HUES6 (cell line): ENCODE results near the gene PAM16.
A peak's percentile ranks its signal among the peaks of the same experiment; 100 is the strongest.

ENCODE experiments used
- H3K27ac ChIP-seq: 2 replicates; pipeline ENCODE4 v1.7.0; 2013; ENCODE audit warnings: low read depth, mild to moderate bottlenecking, low read length, inconsistent platforms
- H3K27me3 ChIP-seq: 2 replicates; pipeline ENCODE4 v1.6.1; 2013; ENCODE audit warnings: low read length; ENCODE audit not compliant: control insufficient read depth, insufficient read depth
- H3K36me3 ChIP-seq: 2 replicates; pipeline ENCODE4 v1.6.1; 2013; ENCODE audit warnings: low read length; ENCODE audit not compliant: control insufficient read depth, insufficient read depth
- H3K4me1 ChIP-seq: 2 replicates; pipeline ENCODE4 v1.6.1; 2013; ENCODE audit warnings: low read length; ENCODE audit not compliant: control insufficient read depth, insufficient read depth
- H3K4me3 ChIP-seq: 2 replicates; pipeline ENCODE4 v1.5.1; 2013; ENCODE audit warnings: low read depth, low read length
- H3K9ac ChIP-seq: one replicate; pipeline ENCODE4 v1.6.1; 2013; ENCODE audit warnings: mild to moderate bottlenecking, low read length
- H3K9me3 ChIP-seq: 2 replicates; pipeline ENCODE4 v1.6.1; 2013; ENCODE audit warnings: low read depth, low read length; ENCODE audit not compliant: control insufficient read depth, insufficient read depth

The PAM16 gene

DNA sequence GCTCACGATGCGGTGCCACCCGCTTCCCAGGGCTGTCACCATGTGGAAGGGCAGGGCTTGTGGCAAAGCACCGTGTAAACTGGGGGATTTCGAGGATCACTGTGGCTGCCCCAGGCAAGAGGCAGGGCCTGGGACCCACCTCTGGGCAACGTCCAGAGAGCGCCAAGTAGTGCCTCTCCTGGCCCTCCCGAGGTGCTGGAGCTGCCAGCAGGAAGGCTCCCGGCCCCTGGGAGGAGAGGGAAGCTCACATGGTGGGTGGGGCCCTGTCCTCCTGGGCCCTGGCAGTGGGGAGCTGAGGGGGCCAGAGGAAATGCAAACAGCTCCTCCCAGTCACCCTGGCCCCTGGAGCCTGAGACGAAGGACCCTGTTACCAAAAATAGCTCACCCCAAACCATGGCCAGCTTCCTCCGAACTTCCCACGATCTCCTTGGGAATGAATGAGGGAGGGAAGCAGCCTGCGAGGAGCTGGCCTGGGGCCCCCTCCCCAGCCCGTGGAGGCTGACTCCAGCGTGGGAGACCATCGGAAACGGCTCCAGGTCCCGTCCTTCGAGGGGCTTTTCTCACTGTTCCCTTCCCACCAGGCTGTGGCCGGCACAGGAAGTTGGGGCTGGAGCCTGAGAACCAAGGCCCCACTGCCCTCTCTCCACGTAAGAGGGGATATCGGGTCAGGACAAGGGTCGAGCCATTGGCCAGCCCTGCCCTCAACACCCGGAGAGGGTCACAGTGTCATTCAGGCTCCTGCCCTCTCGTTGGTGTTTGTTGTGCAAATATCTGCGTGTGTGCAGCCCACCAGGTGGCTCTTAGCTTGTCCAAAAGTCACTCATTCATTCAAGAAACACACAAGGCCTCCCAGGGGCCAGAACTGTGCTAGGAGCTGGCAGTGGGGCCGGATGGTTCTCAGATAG is 38.2 kb upstream of the PAM16 start:
- Histone ChIP-seq H3K9ac (peak overlapping the region; percentile 59), H3K4me3 (no peak overlapping the region), H3K27ac (peak overlapping the region; percentile 80; the same call in 1 of the 2 replicates), H3K4me1 (peaks cover 58% of the 10 kb centered on the region), H3K36me3 (0 out of 2 replicates have a peak, but pooled peaks cover 4% of the 10 kb centered on the region), H3K27me3 (no peaks in the 10 kb centered on the region), H3K9me3 (no peaks in the 10 kb centered on the region)

- peak overlapping the region; percentile 80 for H3K27ac ChIP-seq
- H3K4me3 ChIP-seq = no peak overlapping the region
- H3K9me3 ChIP-seq = no peaks in the 10 kb centered on the region
- peaks cover 56% of the 10 kb centered on the region for H3K4me1 ChIP-seq
- H3K36me3 ChIP-seq = 0 out of 2 replicates have a peak, but pooled peaks cover 4% of the 10 kb centered on the region
- H3K9ac ChIP-seq = peak overlapping the region; percentile 59
- no peaks in the 10 kb centered on the region for H3K27me3 ChIP-seq
These were observed 37.3 kb upstream of the PAM16 start for GRCh38 chr16:4388271-4389021.

- no peaks in the 10 kb centered on the region for H3K9me3 ChIP-seq
- peaks cover 50% of the 10 kb centered on the region for H3K4me1 ChIP-seq
- H3K27me3 ChIP-seq = no peaks in the 10 kb centered on the region
- peak overlapping the region; percentile 80 for H3K27ac ChIP-seq
- peaks cover 6% of the 10 kb centered on the region; the same call in 1 of the 2 replicates for H3K36me3 ChIP-seq
- H3K4me3 ChIP-seq = no peak overlapping the region
- H3K9ac ChIP-seq = peak overlapping the region; percentile 13
These were observed 36.7 kb upstream of the PAM16 start for GRCh38 chr16:4387781-4388180.

DNA sequence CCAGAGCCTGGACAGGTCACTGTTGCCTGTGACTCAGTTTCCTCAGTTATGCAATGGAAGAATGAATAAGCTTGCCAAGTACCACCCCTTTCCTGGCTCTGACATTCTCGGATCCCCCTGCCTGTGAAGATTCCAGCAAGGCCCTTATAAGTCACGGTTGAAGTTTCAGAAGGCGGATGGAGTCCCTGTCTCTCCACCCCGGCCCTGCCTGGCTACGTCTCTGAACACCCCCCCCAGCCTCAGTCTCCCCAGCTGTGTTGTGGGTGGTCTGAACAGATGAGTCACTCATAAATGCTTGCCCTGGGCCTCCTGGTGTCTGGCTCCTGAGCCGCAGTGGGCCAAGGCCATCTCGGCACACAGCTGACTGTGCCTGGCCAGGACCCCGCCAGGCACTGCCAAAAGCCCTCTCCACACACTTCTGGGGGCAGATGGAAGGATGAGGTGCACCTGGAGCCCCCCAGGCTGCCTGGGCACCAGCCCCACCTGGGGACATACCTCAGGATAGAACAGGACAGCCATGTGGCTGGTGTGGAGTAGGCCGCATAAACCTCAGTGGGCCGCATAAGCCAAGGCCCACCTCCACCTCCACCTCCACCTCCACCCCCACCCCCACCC is 35.9 kb upstream of the PAM16 start:
- Histone ChIP-seq H3K36me3 (peaks cover 9% of the 10 kb centered on the region), H3K4me1 (peaks cover 43% of the 10 kb centered on the region), H3K27ac (no peak overlapping the region), H3K9ac (no peak overlapping the region), H3K4me3 (no peak overlapping the region), H3K27me3 (no peaks in the 10 kb centered on the region), H3K9me3 (no peaks in the 10 kb centered on the region)

DNA sequence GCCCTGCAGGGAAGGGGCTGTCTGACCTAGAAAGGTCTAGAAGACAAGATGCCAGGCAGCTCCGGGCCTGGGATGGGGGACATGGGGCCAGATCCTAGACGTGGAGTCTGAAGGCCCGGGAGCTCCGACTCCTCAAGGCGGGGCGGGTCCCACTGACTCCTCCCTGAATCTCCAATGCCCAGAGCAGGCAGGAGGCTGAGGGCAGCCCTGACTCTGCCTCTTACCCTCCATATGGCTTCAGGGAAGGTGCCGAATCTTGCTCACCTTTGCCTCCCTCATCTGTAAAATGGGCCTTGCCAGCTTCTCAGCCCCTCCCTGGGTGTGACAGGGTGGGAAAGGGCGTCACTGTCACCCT is 35.3 kb upstream of the PAM16 start:
- Histone ChIP-seq H3K27me3 (no peaks in the 10 kb centered on the region), H3K4me1 (peaks cover 36% of the 10 kb centered on the region), H3K9ac (no peak overlapping the region), H3K27ac (no peak overlapping the region), H3K4me3 (no peak overlapping the region), H3K36me3 (peaks cover 11% of the 10 kb centered on the region), H3K9me3 (no peaks in the 10 kb centered on the region)

GRCh38 chr16:4385789-4386450 is 34.8 kb upstream of the PAM16 start:
- Histone ChIP-seq H3K4me1 (peaks cover 33% of the 10 kb centered on the region), H3K9ac (no peak overlapping the region), H3K27me3 (no peaks in the 10 kb centered on the region), H3K36me3 (peaks cover 15% of the 10 kb centered on the region), H3K9me3 (no peaks in the 10 kb centered on the region), H3K4me3 (no peak overlapping the region), H3K27ac (no peak overlapping the region)

DNA sequence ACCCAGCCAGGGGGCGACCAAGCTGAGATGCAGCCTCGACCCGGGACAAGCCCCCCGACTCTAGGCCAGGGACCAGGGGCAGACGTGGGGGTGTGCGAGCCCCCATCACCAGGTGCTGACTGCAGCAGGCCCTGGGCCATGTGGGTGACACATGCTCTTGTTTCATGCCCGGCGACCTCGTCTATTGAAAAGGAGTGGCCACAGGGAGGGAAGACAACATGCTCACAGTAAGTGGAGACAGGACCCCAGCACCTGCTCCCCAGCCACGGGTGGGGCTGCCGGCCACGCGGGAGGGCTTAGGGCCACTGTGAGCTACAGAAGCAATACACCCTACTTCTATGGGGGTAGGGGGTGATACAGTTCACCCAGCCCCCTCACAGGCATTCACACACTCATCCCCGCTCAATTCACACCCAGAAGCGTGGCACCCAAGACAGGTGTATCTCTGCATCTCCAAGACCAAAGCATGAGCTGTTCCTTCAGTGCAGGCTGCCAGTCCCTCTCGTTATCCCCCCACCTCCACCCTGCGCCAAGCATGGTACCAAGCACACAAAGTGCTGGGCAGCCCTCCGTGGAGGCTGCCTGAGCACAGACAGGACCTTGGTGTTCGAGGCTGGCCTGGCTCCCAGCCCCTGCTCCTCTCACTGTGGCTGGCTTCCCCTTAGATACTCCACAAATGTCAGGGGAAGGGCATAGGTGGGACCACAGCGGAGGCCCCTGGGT is 34.1 kb upstream of the PAM16 start:
- Histone ChIP-seq H3K9me3 (no peaks in the 10 kb centered on the region), H3K4me1 (peaks cover 29% of the 10 kb centered on the region), H3K27ac (no peak overlapping the region), H3K27me3 (no peaks in the 10 kb centered on the region), H3K9ac (no peak overlapping the region), H3K4me3 (no peak overlapping the region), H3K36me3 (peaks cover 16% of the 10 kb centered on the region)

- no peak overlapping the region for H3K4me3 ChIP-seq
These were observed 33.4 kb upstream of the PAM16 start for GRCh38 chr16:4384509-4384942.

GRCh38 chr16:4383591-4384444 is 32.7 kb upstream of the PAM16 start:
- H3K9me3 ChIP-seq = no peaks in the 10 kb centered on the region
- H3K4me3 ChIP-seq = no peak overlapping the region
- H3K27ac ChIP-seq = no peak overlapping the region
- H3K27me3 ChIP-seq = no peaks in the 10 kb centered on the region
- H3K4me1 ChIP-seq = peaks cover 25% of the 10 kb centered on the region
- H3K9ac ChIP-seq = no peak overlapping the region
- peaks cover 16% of the 10 kb centered on the region for H3K36me3 ChIP-seq

More at GRCh38 chr16:4384509-4384942, 33.4 kb upstream of the PAM16 start:
- H3K9ac ChIP-seq = no peak overlapping the region
- no peak overlapping the region for H3K27ac ChIP-seq
- no peaks in the 10 kb centered on the region for H3K27me3 ChIP-seq
- no peaks in the 10 kb centered on the region for H3K9me3 ChIP-seq
- H3K36me3 ChIP-seq = peaks cover 16% of the 10 kb centered on the region
- H3K4me1 ChIP-seq = peaks cover 25% of the 10 kb centered on the region
